BLaER1 treated with 17β-estradiol and CSF1 and Interleukin-3, amounts not matched to agents 10 nM and 100 nM (cell line): ENCODE results near the gene HS3ST3B1.

Experiments used
- H3K27ac ChIP-seq, 11 experiments: shearing (Covaris generic); formaldehyde crosslinking; 2 replicates each; pipeline ENCODE4 v1.8.1; 2022
- H3K27me3 ChIP-seq, 11 experiments: shearing (Covaris generic); formaldehyde crosslinking; 2 replicates each; pipeline ENCODE4 v1.8.1; 2022
- H3K36me3 ChIP-seq, 11 experiments: shearing (Covaris generic); formaldehyde crosslinking; 2 replicates each; pipeline ENCODE4 v1.8.1; 2022
- H3K4me1 ChIP-seq, 10 experiments: shearing (Covaris generic); formaldehyde crosslinking; 2 replicates each; pipeline ENCODE4 v1.8.1; 2022
- H3K4me2 ChIP-seq, 11 experiments: shearing (Covaris generic); formaldehyde crosslinking; 2 replicates each; pipeline ENCODE4 v1.8.1; 2022
- H3K4me3 ChIP-seq, 10 experiments: shearing (Covaris generic); formaldehyde crosslinking; 2 replicates each; pipeline ENCODE4 v1.8.1; 2022
- H3K9ac ChIP-seq, 11 experiments: shearing (Covaris generic); formaldehyde crosslinking; 2 replicates each; pipeline ENCODE4 v1.8.1; 2022
- H3K9me3 ChIP-seq, 11 experiments: shearing (Covaris generic); formaldehyde crosslinking; replicated peaks in 1 of 11; 2 replicates each; pipeline ENCODE4 v1.8.1; 2022
- H4K20me1 ChIP-seq, 11 experiments: shearing (Covaris generic); formaldehyde crosslinking; 2 replicates each; pipeline ENCODE4 v1.8.1; 2022
- Cebpa-rat ChIP-seq, 11 experiments: shearing (Covaris generic); IDR thresholded peaks; 2 replicates each; pipeline ENCODE4 v1.8.1; 2022

Gene HS3ST3B1

GRCh38 chr17:14337596-14338079 is 36.8 kb downstream of the HS3ST3B1 start:
- Histone ChIP-seq H3K4me2 (peak overlapping the region in 9 of 11 experiments; percentile 1 to 91 (median 81); a peak in 12 of 22 replicates), H3K4me1 (peaks cover 62 to 100% (median 96%) of the 10 kb centered on the region in 10 experiments), H3K27ac (no peak overlapping the region), H3K36me3 (peaks cover 0 to 29% (median 11%) of the 10 kb centered on the region in 11 experiments; a peak in 10 of 22 replicates), H4K20me1 (peaks cover 7 to 76% (median 37%) of the 10 kb centered on the region in 11 experiments; a peak in 20 of 22 replicates), H3K9ac (no peak overlapping the region), H3K27me3 (peaks cover 0 to 10% (median 0%) of the 10 kb centered on the region in 11 experiments; a peak in 2 of 22 replicates), H3K9me3 (peaks cover 0 to 11% (median 0%) of the 10 kb centered on the region in 11 experiments; a peak in 8 of 22 replicates), H3K4me3 (no peak overlapping the region)
- TF ChIP-seq Cebpa-rat (IDR thresholded peaks at IDR 0.05) = no peak

- Histone ChIP-seq H3K27ac (peak overlapping the region in 3 of 11 experiments; percentile 0 to 5 (median 2); a peak in 3 of 22 replicates), H3K4me2 (peak overlapping the region; percentile 70 to 89 (median 82)), H3K36me3 (peaks cover 14 to 46% (median 28%) of the 10 kb centered on the region in 11 experiments; a peak in 20 of 22 replicates), H3K27me3 (peaks cover 0 to 10% (median 0%) of the 10 kb centered on the region in 11 experiments; a peak in 2 of 22 replicates), H3K4me3 (peak overlapping the region in 2 of 10 experiments; percentile 3 to 15; a peak in 3 of 20 replicates), H3K4me1 (peaks cover 36 to 71% (median 64%) of the 10 kb centered on the region in 10 experiments), H3K9ac (peak overlapping the region in 5 of 11 experiments; percentile 5 to 52 (median 24); a peak in 7 of 22 replicates), H4K20me1 (peaks cover 7 to 84% (median 37%) of the 10 kb centered on the region in 11 experiments; a peak in 20 of 22 replicates), H3K9me3 (peaks cover 0 to 19% (median 10%) of the 10 kb centered on the region in 11 experiments; a peak in 10 of 22 replicates)
- TF ChIP-seq Cebpa-rat (IDR thresholded peaks at IDR 0.05) = no peak
Measured at GRCh38 chr17:14340857-14341754, 40.2 kb downstream of the HS3ST3B1 start.

- Histone ChIP-seq H3K27ac (peak overlapping the region in 1 of 11 experiments; percentile 5; a peak in 1 of 22 replicates), H3K4me1 (peaks cover 29 to 70% (median 56%) of the 10 kb centered on the region in 10 experiments), H3K27me3 (peaks cover 0 to 10% (median 0%) of the 10 kb centered on the region in 11 experiments; a peak in 2 of 22 replicates), H3K4me2 (peak overlapping the region; percentile 70 to 89 (median 82)), H4K20me1 (peaks cover 7 to 88% (median 37%) of the 10 kb centered on the region in 11 experiments; a peak in 20 of 22 replicates), H3K36me3 (peaks cover 14 to 54% (median 36%) of the 10 kb centered on the region in 11 experiments; a peak in 20 of 22 replicates), H3K9me3 (peaks cover 0 to 19% (median 10%) of the 10 kb centered on the region in 11 experiments; a peak in 10 of 22 replicates), H3K4me3 (peak overlapping the region in 1 of 10 experiments; percentile 3; a peak in 1 of 20 replicates), H3K9ac (peak overlapping the region in 3 of 11 experiments; percentile 23 to 52 (median 34); a peak in 5 of 22 replicates)
- no peak for TF ChIP-seq Cebpa-rat (IDR thresholded peaks at IDR 0.05)
Measured at GRCh38 chr17:14341866-14342265, 41.0 kb downstream of the HS3ST3B1 start.

- Histone ChIP-seq H3K27me3 (peaks cover 0 to 5% (median 0%) of the 10 kb centered on the region in 11 experiments; a peak in 2 of 22 replicates), H3K4me1 (peaks cover 16 to 32% (median 20%) of the 10 kb centered on the region in 10 experiments), H3K36me3 (peaks cover 19 to 78% (median 62%) of the 10 kb centered on the region in 11 experiments; a peak in 20 of 22 replicates), H4K20me1 (peaks cover 0 to 51% (median 8%) of the 10 kb centered on the region in 11 experiments; a peak in 19 of 22 replicates), H3K9me3 (peaks cover 0 to 19% (median 10%) of the 10 kb centered on the region in 11 experiments; a peak in 10 of 22 replicates), H3K9ac (no peak overlapping the region), H3K4me2 (no peak overlapping the region), H3K4me3 (no peak overlapping the region), H3K27ac (no peak overlapping the region)
- no peak for TF ChIP-seq Cebpa-rat (IDR thresholded peaks at IDR 0.05)
Measured at GRCh38 chr17:14346801-14347200, 45.9 kb downstream of the HS3ST3B1 start.

GRCh38 chr17:14351493-14351892 is 50.6 kb downstream of the HS3ST3B1 start:
- Histone ChIP-seq H3K4me2 (peak overlapping the region; percentile 2 to 79 (median 46)), H3K4me3 (no peak overlapping the region), H4K20me1 (peaks cover 0 to 16% (median 0%) of the 10 kb centered on the region in 11 experiments; a peak in 5 of 22 replicates), H3K4me1 (peaks cover 33 to 47% (median 37%) of the 10 kb centered on the region in 10 experiments), H3K9me3 (peaks cover 17 to 26% (median 21%) of the 10 kb centered on the region in 11 experiments; a peak in 21 of 22 replicates), H3K27me3 (no peaks in the 10 kb centered on the region), H3K36me3 (peaks cover 6 to 50% (median 38%) of the 10 kb centered on the region in 11 experiments; a peak in 20 of 22 replicates), H3K9ac (peak overlapping the region in 1 of 11 experiments; percentile 20; a peak in 1 of 22 replicates), H3K27ac (peak overlapping the region in 9 of 11 experiments; percentile 5 to 70 (median 33); a peak in 13 of 22 replicates)
- TF ChIP-seq Cebpa-rat (IDR thresholded peaks at IDR 0.05) = no peak

GRCh38 chr17:14352136-14352535 is 51.3 kb downstream of the HS3ST3B1 start:
- peaks cover 0 to 10% (median 0%) of the 10 kb centered on the region in 11 experiments; a peak in 4 of 22 replicates for H4K20me1 ChIP-seq
- H3K4me1 ChIP-seq = peaks cover 33 to 48% (median 36%) of the 10 kb centered on the region in 10 experiments
- no peaks in the 10 kb centered on the region for H3K27me3 ChIP-seq
- no peak overlapping the region for H3K4me3 ChIP-seq
- H3K36me3 ChIP-seq = peaks cover 6 to 44% (median 31%) of the 10 kb centered on the region in 11 experiments; a peak in 19 of 22 replicates
- H3K9ac ChIP-seq = peak overlapping the region in 1 of 11 experiments; percentile 20; a peak in 1 of 22 replicates
- peak overlapping the region in 8 of 11 experiments; percentile 5 to 70 (median 40); a peak in 12 of 22 replicates for H3K27ac ChIP-seq
- TF ChIP-seq Cebpa-rat (IDR thresholded peaks at IDR 0.05) = 0 out of 22 replicates have a peak, but pooled peaks of 1 of the 11 experiments have one; percentile 10
- H3K9me3 ChIP-seq = peaks cover 17 to 30% (median 22%) of the 10 kb centered on the region in 11 experiments; a peak in 21 of 22 replicates
- peak overlapping the region; percentile 2 to 79 (median 46); a peak in 21 of 22 replicates for H3K4me2 ChIP-seq

GRCh38 chr17:14353861-14354474 is 53.1 kb downstream of the HS3ST3B1 start:
- no peaks in the 10 kb centered on the region for H4K20me1 ChIP-seq
- no peaks in the 10 kb centered on the region for H3K27me3 ChIP-seq
- H3K9me3 ChIP-seq = peaks cover 17 to 30% (median 22%) of the 10 kb centered on the region in 11 experiments; a peak in 21 of 22 replicates
- TF ChIP-seq Cebpa-rat (IDR thresholded peaks at IDR 0.05) = no peak
- H3K4me3 ChIP-seq = no peak overlapping the region
- H3K4me1 ChIP-seq = peaks cover 40 to 56% (median 48%) of the 10 kb centered on the region in 10 experiments
- no peak overlapping the region for H3K9ac ChIP-seq
- H3K36me3 ChIP-seq = peaks cover 4 to 26% (median 13%) of the 10 kb centered on the region in 11 experiments; a peak in 17 of 22 replicates
- H3K4me2 ChIP-seq = peak overlapping the region in 3 of 11 experiments; percentile 62 to 79 (median 70); a peak in 2 of 22 replicates
- H3K27ac ChIP-seq = no peak overlapping the region
